HepG2 (cell line): Measurements from ENCODE around the gene CSNK2B. TPM values are rescaled to one million over a fixed set of nuclear protein-coding genes. Genes with fewer than 3 reads are reported as not detected.

Experiments
- ATF1 ChIP-seq: IDR thresholded peaks from 2 replicates; pipeline ENCODE4 v1.6.1; 2016; ENCODE audit warnings: mild to moderate bottlenecking, control low read depth
- DDIT3 ChIP-seq: sonication (generic); formaldehyde crosslinking; IDR thresholded peaks from 2 replicates; pipeline ENCODE4 v1.4.0; 2020; ENCODE audit warnings: mild to moderate bottlenecking, missing genetic modification reagents
- DNMT3B ChIP-seq: conservative IDR thresholded peaks from 2 replicates; pipeline ENCODE4 v1.6.1; 2016; ENCODE audit warnings: missing biosample characterization, control low read depth
- HCFC1 ChIP-seq: fragments of 150-350 bp; IDR thresholded peaks from 2 replicates; pipeline ENCODE4 v1.6.1; 2014; ENCODE audit warnings: low read depth, low read length
- KLF12 ChIP-seq: sonication (generic); formaldehyde crosslinking; IDR thresholded peaks from 2 replicates; pipeline ENCODE4 v1.4.0; 2020; ENCODE audit warnings: missing genetic modification reagents, borderline replicate concordance
- MTA3 ChIP-seq: sonication (generic); formaldehyde crosslinking; IDR thresholded peaks from 2 replicates; pipeline ENCODE4 v1.4.0; 2020; ENCODE audit warnings: missing genetic modification reagents
- POGK ChIP-seq: sonication (generic); formaldehyde crosslinking; conservative IDR thresholded peaks from 2 replicates; pipeline ENCODE4 v1.8.0; 2022; ENCODE audit warnings: mild to moderate bottlenecking, moderate library complexity, missing genetic modification reagents
- SMYD3 ChIP-seq: sonication (generic); formaldehyde crosslinking; IDR thresholded peaks from 2 replicates; pipeline ENCODE4 v1.8.1; 2023; ENCODE audit warnings: mild to moderate bottlenecking, missing genetic modification reagents
- SP4 ChIP-seq: sonication (generic); formaldehyde crosslinking; IDR thresholded peaks from 2 replicates; pipeline ENCODE4 v1.8.1; 2023; ENCODE audit warnings: mild to moderate bottlenecking, missing genetic modification reagents
- YEATS4 ChIP-seq: sonication (generic); formaldehyde crosslinking; IDR thresholded peaks from 2 replicates; pipeline ENCODE4 v1.4.0; 2020; ENCODE audit warnings: missing genetic modification reagents, borderline replicate concordance
- ZBTB42 ChIP-seq: sonication (generic); formaldehyde crosslinking; IDR thresholded peaks from 2 replicates; pipeline ENCODE4 v1.5.0; 2020; ENCODE audit warnings: mild to moderate bottlenecking, missing genetic modification reagents
- ZBTB7B ChIP-seq: sonication (generic); formaldehyde crosslinking; IDR thresholded peaks from 2 replicates; pipeline ENCODE4 v1.4.0; 2020; ENCODE audit warnings: missing genetic modification reagents
- ZNF343 ChIP-seq: sonication (generic); formaldehyde crosslinking; IDR thresholded peaks from 2 replicates; pipeline ENCODE4 v1.4.0; 2020; ENCODE audit warnings: mild to moderate bottlenecking, missing genetic modification reagents
- ZNF670 ChIP-seq: sonication (generic); formaldehyde crosslinking; IDR thresholded peaks from 2 replicates; pipeline ENCODE4 v1.8.0; 2022; ENCODE audit warnings: mild to moderate bottlenecking, missing genetic modification reagents, borderline replicate concordance
- ZNF678 ChIP-seq: sonication (generic); formaldehyde crosslinking; IDR thresholded peaks from 2 replicates; pipeline ENCODE4 v1.4.0; 2020; ENCODE audit warnings: mild to moderate bottlenecking, missing genetic modification reagents
- ZZZ3 ChIP-seq: sonication (generic); formaldehyde crosslinking; IDR thresholded peaks from 2 replicates; pipeline ENCODE4 v1.4.0; 2020; ENCODE audit warnings: missing genetic modification reagents, mild to moderate bottlenecking, borderline replicate concordance
- polyA plus RNA-seq, 8 experiments: library from polyadenylated mRNA; depleted of rRNA in 3 of 8; stranded (reverse) in 7 of 8; unstranded in 1 of 8; fragments of >200 nt; fragmentation: Illumina TruSeq in 4 of 8; extraction: Trizol in 4 of 8; gene quantifications; 2 replicates each; pipeline versions ENCODE4 v1.2.1 to v1.2.3, GENCODE V29; 2011 to 2016; ENCODE audit warnings: low read depth in 4 of 8, missing spikeins in 1 of 8, mixed read lengths in 1 of 8; ENCODE audit not compliant: insufficient read depth in 1 of 8
- total RNA-seq, 5 experiments: library from RNA; depleted of rRNA; stranded (reverse); fragments of >200 nt; fragmentation: Illumina TruSeq; extraction: Trizol; gene quantifications; 2 replicates each; pipeline ENCODE4 v1.2.3, GENCODE V29; 2016; ENCODE audit warnings: low read depth in 1 of 5
- TF ChIP-seq, protein P1 (sequence below): sonication (generic); formaldehyde crosslinking; IDR thresholded peaks from 2 replicates; pipeline ENCODE4 v1.8.0; 2022; ENCODE audit warnings: mild to moderate bottlenecking, missing genetic modification reagents, moderate library complexity
- TF ChIP-seq, protein P2 (sequence below): sonication (generic); formaldehyde crosslinking; IDR thresholded peaks from 2 replicates; pipeline ENCODE4 v1.4.0; 2020; ENCODE audit warnings: missing genetic modification reagents
- TF ChIP-seq, protein P3 (sequence below): sonication (generic); formaldehyde crosslinking; IDR thresholded peaks from 2 replicates; pipeline ENCODE4 v1.4.0; 2020; ENCODE audit warnings: mild to moderate bottlenecking, low read depth, missing genetic modification reagents
- TF ChIP-seq, protein P4 (sequence below): sonication (generic); formaldehyde crosslinking; conservative IDR thresholded peaks from 2 replicates; pipeline ENCODE4 v1.8.0; 2022; ENCODE audit warnings: missing genetic modification reagents

The CSNK2B gene
- total and polyA plus RNA-seq, 2 of the 13 experiments (the other 11 are each of a cell fraction or from before 2014, with no cell fraction given): 111 to 296 TPM

DNA sequence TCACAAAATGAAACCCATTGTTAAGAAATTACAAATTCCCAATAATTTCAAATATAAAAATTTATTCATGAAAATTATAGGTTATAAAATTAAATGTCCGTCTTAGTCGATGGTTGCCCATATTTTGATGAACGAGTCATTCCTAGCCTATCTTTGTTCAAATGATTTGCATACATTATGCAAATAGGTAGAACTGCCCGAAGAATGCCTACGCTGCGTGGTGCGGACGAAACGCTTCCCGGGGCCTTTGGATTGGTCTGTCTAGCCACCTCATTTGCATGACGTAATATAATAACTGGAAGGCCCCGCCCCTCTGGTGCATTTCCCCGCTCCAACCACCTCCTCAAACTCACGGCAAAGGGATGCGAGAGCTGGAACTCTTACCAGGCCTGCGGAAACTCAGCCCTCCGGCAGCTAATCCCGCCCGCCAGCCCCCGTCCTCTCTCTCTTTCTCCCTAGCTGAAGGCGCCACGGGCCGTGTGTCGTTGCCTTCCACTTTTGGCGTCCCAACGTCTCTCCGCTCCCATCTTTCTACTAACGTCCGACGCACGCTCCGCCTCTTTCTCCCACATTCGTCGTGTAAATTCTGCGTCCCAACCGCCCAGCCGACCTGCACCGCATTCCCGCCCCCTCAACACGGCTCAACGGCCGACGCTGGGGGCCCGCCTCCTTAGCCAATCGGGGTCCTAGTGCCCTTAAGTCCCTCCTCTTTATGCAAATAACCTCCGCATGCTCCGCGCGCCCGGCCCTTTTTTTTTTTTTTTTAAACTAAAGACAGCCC is 45.9 kb upstream of the CSNK2B start (continued):
- no peak; the same call in 1 of the 2 replicates for TF ChIP-seq POGK (CRISPR knock-in tag)
- TF ChIP-seq SP4 (CRISPR knock-in tag): peak; percentile 97
- no peak for TF ChIP-seq ZBTB7B (CRISPR knock-in tag)
- TF ChIP-seq, protein P1, sequence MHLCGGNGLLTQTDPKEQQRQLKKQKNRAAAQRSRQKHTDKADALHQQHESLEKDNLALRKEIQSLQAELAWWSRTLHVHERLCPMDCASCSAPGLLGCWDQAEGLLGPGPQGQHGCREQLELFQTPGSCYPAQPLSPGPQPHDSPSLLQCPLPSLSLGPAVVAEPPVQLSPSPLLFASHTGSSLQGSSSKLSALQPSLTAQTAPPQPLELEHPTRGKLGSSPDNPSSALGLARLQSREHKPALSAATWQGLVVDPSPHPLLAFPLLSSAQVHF (CRISPR knock-in tag): peak; percentile 77; the same call in 1 of the 2 replicates
- TF ChIP-seq ZNF670: 0 out of 2 replicates have a peak, but pooled peaks have one; percentile 43
- TF ChIP-seq ATF1 (CRISPR knock-in tag): peak; percentile 92
- TF ChIP-seq ZZZ3: no peak; the same call in 1 of the 2 replicates
- TF ChIP-seq, protein P2, sequence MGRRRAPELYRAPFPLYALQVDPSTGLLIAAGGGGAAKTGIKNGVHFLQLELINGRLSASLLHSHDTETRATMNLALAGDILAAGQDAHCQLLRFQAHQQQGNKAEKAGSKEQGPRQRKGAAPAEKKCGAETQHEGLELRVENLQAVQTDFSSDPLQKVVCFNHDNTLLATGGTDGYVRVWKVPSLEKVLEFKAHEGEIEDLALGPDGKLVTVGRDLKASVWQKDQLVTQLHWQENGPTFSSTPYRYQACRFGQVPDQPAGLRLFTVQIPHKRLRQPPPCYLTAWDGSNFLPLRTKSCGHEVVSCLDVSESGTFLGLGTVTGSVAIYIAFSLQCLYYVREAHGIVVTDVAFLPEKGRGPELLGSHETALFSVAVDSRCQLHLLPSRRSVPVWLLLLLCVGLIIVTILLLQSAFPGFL (CRISPR knock-in tag): no peak
- peak; percentile 61 for TF ChIP-seq YEATS4 (CRISPR knock-in tag)
- peak; percentile 99 for TF ChIP-seq SMYD3 (CRISPR knock-in tag)
- TF ChIP-seq ZNF678 (CRISPR knock-in tag): peak; percentile 75; the same call in 1 of the 2 replicates
- TF ChIP-seq HCFC1: peak; percentile 23
- TF ChIP-seq ZNF343 (CRISPR knock-in tag): no peak
- TF ChIP-seq, protein P3, sequence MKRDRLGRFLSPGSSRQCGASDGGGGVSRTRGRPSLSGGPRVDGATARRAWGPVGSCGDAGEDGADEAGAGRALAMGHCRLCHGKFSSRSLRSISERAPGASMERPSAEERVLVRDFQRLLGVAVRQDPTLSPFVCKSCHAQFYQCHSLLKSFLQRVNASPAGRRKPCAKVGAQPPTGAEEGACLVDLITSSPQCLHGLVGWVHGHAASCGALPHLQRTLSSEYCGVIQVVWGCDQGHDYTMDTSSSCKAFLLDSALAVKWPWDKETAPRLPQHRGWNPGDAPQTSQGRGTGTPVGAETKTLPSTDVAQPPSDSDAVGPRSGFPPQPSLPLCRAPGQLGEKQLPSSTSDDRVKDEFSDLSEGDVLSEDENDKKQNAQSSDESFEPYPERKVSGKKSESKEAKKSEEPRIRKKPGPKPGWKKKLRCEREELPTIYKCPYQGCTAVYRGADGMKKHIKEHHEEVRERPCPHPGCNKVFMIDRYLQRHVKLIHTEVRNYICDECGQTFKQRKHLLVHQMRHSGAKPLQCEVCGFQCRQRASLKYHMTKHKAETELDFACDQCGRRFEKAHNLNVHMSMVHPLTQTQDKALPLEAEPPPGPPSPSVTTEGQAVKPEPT (CRISPR knock-in tag): peak; percentile 91
- TF ChIP-seq, protein P4, sequence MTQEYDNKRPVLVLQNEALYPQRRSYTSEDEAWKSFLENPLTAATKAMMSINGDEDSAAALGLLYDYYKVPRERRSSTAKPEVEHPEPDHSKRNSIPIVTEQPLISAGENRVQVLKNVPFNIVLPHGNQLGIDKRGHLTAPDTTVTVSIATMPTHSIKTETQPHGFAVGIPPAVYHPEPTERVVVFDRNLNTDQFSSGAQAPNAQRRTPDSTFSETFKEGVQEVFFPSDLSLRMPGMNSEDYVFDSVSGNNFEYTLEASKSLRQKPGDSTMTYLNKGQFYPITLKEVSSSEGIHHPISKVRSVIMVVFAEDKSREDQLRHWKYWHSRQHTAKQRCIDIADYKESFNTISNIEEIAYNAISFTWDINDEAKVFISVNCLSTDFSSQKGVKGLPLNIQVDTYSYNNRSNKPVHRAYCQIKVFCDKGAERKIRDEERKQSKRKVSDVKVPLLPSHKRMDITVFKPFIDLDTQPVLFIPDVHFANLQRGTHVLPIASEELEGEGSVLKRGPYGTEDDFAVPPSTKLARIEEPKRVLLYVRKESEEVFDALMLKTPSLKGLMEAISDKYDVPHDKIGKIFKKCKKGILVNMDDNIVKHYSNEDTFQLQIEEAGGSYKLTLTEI (CRISPR knock-in tag): no peak
- no peak for TF ChIP-seq DNMT3B (CRISPR knock-in tag)
- 0 out of 2 replicates have a peak, but pooled peaks have one; percentile 35 for TF ChIP-seq KLF12 (CRISPR knock-in tag)
- no peak for TF ChIP-seq DDIT3 (CRISPR knock-in tag)
- peak; percentile 81; the same call in 1 of the 2 replicates for TF ChIP-seq ZBTB42
- TF ChIP-seq MTA3 (CRISPR knock-in tag): no peak
